ENCODE data around the gene TFF1. TPM values are rescaled to one million over a fixed set of nuclear protein-coding genes. Genes with fewer than 3 reads are reported as not detected.
"Not testable (repeated sequence)": the region's sequence is repeated elsewhere in the genome, so short reads cannot be mapped to it uniquely, and the experiment has no call there.

The TFF1 gene
- total RNA-seq, 3 donors from 2014 or later = 6.0 to 206 (median 60.1) TPM

- DNase-seq (no peak), ATAC-seq (no peak)
- Histone ChIP-seq H3K4me1 (ENCODE audit: low read depth) (no peaks in the 10 kb centered on the region), H3K36me3 (ENCODE audit: low read depth) (no peaks in the 10 kb centered on the region), H3K4me3 (no peak overlapping the region), H3K9me3 (no peaks in the 10 kb centered on the region)
- intact Hi-C loops (cut with DNase I, micrococcal nuclease) = no loop called here
- TF ChIP-seq, protein P1, sequence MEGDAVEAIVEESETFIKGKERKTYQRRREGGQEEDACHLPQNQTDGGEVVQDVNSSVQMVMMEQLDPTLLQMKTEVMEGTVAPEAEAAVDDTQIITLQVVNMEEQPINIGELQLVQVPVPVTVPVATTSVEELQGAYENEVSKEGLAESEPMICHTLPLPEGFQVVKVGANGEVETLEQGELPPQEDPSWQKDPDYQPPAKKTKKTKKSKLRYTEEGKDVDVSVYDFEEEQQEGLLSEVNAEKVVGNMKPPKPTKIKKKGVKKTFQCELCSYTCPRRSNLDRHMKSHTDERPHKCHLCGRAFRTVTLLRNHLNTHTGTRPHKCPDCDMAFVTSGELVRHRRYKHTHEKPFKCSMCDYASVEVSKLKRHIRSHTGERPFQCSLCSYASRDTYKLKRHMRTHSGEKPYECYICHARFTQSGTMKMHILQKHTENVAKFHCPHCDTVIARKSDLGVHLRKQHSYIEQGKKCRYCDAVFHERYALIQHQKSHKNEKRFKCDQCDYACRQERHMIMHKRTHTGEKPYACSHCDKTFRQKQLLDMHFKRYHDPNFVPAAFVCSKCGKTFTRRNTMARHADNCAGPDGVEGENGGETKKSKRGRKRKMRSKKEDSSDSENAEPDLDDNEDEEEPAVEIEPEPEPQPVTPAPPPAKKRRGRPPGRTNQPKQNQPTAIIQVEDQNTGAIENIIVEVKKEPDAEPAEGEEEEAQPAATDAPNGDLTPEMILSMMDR (IDR thresholded peaks at IDR 0.05) = no peak
Observed at GRCh38 chr21:42413093-42413492, 46.8 kb upstream of the TFF1 start.

GRCh38 chr21:42412636-42412933 lies 46.2 kb upstream of the TFF1 start:
- intact Hi-C loops (cut with DNase I, micrococcal nuclease) = no loop called here
- no peak overlapping the region for H3K4me3 ChIP-seq
- DNase-seq (no peak), ATAC-seq (no peak)
- H3K4me1 ChIP-seq (ENCODE audit: low read depth) = no peaks in the 10 kb centered on the region
- no peaks in the 10 kb centered on the region for H3K36me3 ChIP-seq (ENCODE audit: low read depth)
- TF ChIP-seq, protein P1 (IDR thresholded peaks at IDR 0.05) = no peak
- H3K9me3 ChIP-seq = no peaks in the 10 kb centered on the region

DNA sequence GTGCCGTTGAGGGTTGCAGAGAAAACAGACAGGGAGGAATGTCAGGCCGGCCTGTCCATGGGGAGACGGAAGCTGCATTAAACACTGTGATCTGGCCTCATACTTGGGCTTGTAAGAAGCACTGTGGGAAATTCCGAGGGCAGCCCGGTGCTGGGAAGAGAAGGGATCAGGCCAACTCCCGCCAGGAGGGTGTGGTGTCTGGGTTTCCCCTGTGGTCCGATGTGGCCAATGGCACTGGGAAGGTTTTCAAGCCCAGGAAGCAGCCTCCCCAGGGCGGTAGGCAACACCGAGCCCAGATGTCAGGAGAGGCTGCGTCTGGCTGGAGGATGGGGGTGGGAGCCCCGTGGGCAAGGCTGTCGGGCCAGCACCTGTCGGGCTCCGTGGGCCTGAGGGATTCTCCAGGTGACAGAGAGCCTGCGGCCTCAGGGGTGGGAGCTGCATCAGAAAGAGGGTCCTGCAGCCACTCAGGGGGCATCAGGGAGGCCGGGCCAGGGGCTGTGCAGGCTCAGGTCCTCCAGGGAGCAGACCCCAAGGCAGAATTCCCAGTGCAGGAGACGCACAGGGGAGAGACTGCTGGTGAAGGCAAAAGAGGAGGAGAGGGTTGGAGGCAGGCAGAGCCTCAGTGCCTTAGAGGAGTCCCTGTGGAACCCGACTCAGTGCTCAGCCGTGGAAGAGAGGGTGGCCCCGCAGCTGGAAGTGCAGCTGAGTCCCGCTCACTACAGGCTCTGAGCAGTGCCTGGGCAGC lies 45.7 kb upstream of the TFF1 start:
- no peak for DNase-seq
- intact Hi-C loops (cut with DNase I, micrococcal nuclease) = no loop called here
- Histone ChIP-seq H3K4me3 (no peak overlapping the region), H3K9me3 (no peaks in the 10 kb centered on the region), H3K4me1 (ENCODE audit: low read depth) (no peaks in the 10 kb centered on the region), H3K36me3 (ENCODE audit: low read depth) (no peaks in the 10 kb centered on the region)
- TF ChIP-seq, protein P1 (IDR thresholded peaks at IDR 0.05) = no peak
- ATAC-seq = no peak

GRCh38 chr21:42411197-42411869 lies 45.0 kb upstream of the TFF1 start:
- Histone ChIP-seq H3K9me3 (no peaks in the 10 kb centered on the region), H3K36me3 (ENCODE audit: low read depth) (no peaks in the 10 kb centered on the region), H3K4me1 (ENCODE audit: low read depth) (no peaks in the 10 kb centered on the region), H3K4me3 (no peak overlapping the region)
- ATAC-seq = no peak
- TF ChIP-seq, protein P1 (IDR thresholded peaks at IDR 0.05) = no peak
- no peak for DNase-seq
- intact Hi-C loops (cut with DNase I, micrococcal nuclease) = no loop called here

DNA sequence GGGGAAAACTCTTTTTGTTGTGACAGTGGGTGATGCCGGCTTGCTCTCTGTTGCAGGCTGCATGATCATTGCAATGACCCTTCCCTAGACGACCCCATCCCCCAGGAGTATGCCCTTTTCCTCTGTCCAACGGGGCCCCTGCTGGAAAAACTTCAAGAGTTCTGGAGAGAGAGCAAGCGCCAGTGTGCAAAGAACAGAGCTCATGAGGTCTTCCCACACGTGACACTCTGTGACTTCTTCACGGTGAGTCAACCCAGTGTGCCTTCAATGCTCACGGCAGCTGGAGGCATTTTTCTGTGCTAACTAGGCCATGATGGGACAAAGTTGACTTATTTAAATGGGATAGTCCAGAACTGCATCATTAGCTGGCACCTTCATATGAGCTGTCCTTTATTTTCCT lies 43.0 kb upstream of the TFF1 start:
- Histone ChIP-seq H3K9me3 (no peaks in the 10 kb centered on the region), H3K4me1 (ENCODE audit: low read depth) (no peaks in the 10 kb centered on the region), H3K36me3 (ENCODE audit: low read depth) (no peaks in the 10 kb centered on the region), H3K4me3 (no peak overlapping the region)
- ATAC-seq = no peak
- no peak for DNase-seq
- intact Hi-C loops (cut with DNase I, micrococcal nuclease) = no loop called here
- TF ChIP-seq, protein P1 (IDR thresholded peaks at IDR 0.05) = no peak

GRCh38 chr21:42408718-42409117 lies 42.4 kb upstream of the TFF1 start:
- H3K36me3 ChIP-seq (ENCODE audit: low read depth) = not testable (repeated sequence)

More at GRCh38 chr21:42408718-42409117, 42.4 kb upstream of the TFF1 start:
- H3K4me3 ChIP-seq; DNase-seq; ATAC-seq; H3K9me3 ChIP-seq; H3K4me1 ChIP-seq (ENCODE audit: low read depth); intact Hi-C loops (cut with DNase I, micrococcal nuclease): not testable (repeated sequence)

Data from mucosa of descending colon (tissue), 3 donors.